ENCODE data around the gene OR52K2.
"Not testable (repeated sequence)": the region's sequence is repeated elsewhere in the genome, so short reads cannot be mapped to it uniquely, and the experiment has no call there.

OR52K2 gene

GRCh38 chr11:4448995-4449394, at the start of gene OR52K2:
OR52K2 (plus strand) TSS chr11:4449295; CDS start chr11:4449340, 45 bp downstream.
- no peak for DNase-seq

- not testable (repeated sequence) for DNase-seq
These were observed 42.9 kb upstream of the OR52K2 start for GRCh38 chr11:4406206-4406605.

GRCh38 chr11:4416306-4416705, 32.8 kb upstream of the OR52K2 start:
- no peak for DNase-seq

GRCh38 chr11:4416816-4417215, 32.3 kb upstream of the OR52K2 start:
- no peak for DNase-seq

- DNase-seq = no peak
These were observed 30.7 kb upstream of the OR52K2 start for GRCh38 chr11:4418403-4418802.

- DNase-seq = no peak
These were observed 19.0 kb upstream of the OR52K2 start for GRCh38 chr11:4430051-4430450.

GRCh38 chr11:4433856-4434255, 15.2 kb upstream of the OR52K2 start:
- DNase-seq = no peak

- DNase-seq = no peak
These were observed 12.7 kb upstream of the OR52K2 start for GRCh38 chr11:4436411-4436810.

- peak; percentile 25 for DNase-seq
These were observed 7.6 kb upstream of the OR52K2 start for GRCh38 chr11:4441515-4441914.

- no peak for DNase-seq
These were observed 5.7 kb upstream of the OR52K2 start for GRCh38 chr11:4443232-4443891.

- no peak for DNase-seq
These were observed 4.0 kb downstream of the OR52K2 start for GRCh38 chr11:4453118-4453517.

- DNase-seq = no peak
These were observed 4.9 kb downstream of the OR52K2 start for GRCh38 chr11:4454021-4454420.

- peak; percentile 48 for DNase-seq
These were observed 6.3 kb downstream of the OR52K2 start for GRCh38 chr11:4455419-4455818.

- peak; percentile 69 for DNase-seq
These were observed 10.4 kb downstream of the OR52K2 start for GRCh38 chr11:4459500-4459899.

GRCh38 chr11:4460151-4460550, 11.1 kb downstream of the OR52K2 start:
- DNase-seq = no peak

GRCh38 chr11:4464216-4465159, 15.4 kb downstream of the OR52K2 start:
- no peak for DNase-seq

GRCh38 chr11:4465407-4465806, 16.3 kb downstream of the OR52K2 start:
- no peak for DNase-seq

GRCh38 chr11:4466131-4466870, 17.2 kb downstream of the OR52K2 start:
- DNase-seq = no peak

GRCh38 chr11:4466871-4467442, 17.9 kb downstream of the OR52K2 start:
- DNase-seq = no peak

- no peak for DNase-seq
These were observed 18.9 kb downstream of the OR52K2 start for GRCh38 chr11:4467811-4468606.

GRCh38 chr11:4479644-4480043, 30.5 kb downstream of the OR52K2 start:
- DNase-seq = no peak

GRCh38 chr11:4480577-4481239, 31.6 kb downstream of the OR52K2 start:
- DNase-seq = no peak
